D341Med (cell line): ENCODE results near the gene CUEDC1.
"Not testable (repeated sequence)": the region's sequence is repeated elsewhere in the genome, so short reads cannot be mapped to it uniquely, and the experiment has no call there.

Experiments
- DNase-seq: peaks from one replicate; pipeline ENCODE4 v3.0.0; 2012; ENCODE audit warnings: low spot score

Gene CUEDC1

GRCh38 chr17:57860414-57860999, 94.7 kb downstream of the CUEDC1 start:
- peak; percentile 52 for DNase-seq

DNA sequence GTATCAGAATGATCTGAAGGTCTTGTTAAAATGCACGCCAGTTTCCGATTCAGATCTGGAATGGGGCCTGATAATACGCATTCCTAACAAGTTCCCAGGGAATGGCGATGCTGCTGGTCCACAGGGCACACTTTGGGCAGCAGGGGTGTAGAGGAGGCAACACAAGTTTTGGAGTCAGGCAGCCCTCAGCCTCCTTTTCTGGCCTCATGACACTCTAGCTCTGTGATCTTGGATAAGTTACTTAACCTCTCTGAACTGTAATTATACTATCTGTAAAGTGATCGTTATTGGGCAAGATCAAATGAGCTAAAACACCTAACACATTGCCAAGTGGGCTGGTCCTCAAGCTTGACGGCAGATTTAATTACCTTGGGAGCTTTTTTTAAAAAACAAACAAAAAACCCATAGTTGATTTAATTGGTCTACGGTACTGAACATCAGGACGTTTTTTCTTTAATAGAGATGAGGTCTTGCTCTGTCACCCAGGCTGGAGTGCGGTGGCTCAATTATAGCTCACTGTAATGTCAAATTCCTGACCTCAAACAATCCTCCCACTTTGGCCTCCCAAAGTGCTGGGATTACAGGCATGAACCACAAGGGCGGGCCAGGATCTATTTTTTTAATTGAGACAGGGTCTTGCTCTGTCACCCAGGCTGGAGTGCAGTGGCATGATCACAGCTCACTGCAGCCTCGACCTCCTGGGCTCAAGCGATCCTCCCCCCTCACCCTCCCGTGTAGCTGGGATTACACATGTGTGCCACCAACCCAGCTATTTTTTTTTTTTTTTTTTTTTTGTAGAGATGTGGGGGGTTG, 95.4 kb downstream of the CUEDC1 start:
- no peak for DNase-seq

DNA sequence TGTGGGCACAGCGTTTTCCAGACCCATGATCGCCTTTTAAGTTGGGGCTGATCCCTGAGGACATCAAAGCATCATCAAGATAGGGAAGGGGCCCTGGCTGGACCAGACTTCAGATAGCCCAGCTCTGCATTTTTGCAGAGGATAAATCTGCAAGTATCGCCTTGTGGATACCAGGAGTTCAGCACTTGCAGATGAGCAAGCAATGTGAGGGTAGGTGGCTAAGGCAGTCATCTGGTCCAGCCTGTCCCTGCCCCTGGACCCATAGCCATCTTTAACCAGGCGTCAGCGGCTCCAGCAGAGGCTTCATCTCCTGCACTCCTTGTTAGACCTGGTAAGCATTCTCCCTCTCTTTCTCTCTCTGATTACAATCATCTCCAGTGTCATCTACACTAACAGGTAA, 96.4 kb downstream of the CUEDC1 start:
- DNase-seq = peak; percentile 28

DNA sequence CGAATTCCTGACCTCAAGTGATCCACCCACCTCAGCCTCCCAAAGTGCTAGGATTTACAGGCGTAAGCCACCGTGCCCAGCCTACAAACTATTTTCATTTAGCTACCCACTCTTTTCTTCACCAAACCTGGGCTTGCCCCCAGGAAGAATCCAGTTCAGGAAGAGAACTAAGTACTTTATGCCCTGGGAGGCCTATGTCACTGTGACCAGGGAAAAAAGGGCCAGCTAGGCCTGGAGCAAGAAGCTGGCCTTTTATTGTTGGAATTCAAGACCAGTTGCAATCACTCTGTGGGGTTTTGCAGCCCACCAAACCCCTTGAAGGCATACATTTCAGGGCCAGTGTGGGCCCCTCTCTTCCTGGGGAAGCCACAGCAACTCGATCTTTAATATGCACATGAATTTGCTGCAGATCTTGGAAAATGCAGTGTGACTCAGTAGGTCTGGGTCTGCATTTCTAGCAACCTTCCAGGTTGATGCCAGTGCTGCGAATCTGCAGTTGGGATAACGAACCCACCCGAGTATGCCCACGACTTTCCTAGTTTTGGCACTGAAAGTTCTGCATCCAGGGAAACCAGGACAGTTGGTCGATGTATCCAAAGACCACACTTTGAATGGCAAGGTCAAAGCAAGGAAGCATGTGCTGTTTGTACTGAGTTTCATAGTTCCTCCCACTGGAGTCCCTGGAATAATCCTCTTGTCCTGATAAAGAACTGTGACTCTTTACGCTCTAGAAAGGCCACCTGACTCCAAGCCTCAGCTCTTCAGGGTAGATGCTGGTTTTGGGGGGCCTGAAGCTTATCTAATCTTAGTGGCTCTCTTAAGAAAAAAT, 98.2 kb downstream of the CUEDC1 start:
- no peak for DNase-seq

DNA sequence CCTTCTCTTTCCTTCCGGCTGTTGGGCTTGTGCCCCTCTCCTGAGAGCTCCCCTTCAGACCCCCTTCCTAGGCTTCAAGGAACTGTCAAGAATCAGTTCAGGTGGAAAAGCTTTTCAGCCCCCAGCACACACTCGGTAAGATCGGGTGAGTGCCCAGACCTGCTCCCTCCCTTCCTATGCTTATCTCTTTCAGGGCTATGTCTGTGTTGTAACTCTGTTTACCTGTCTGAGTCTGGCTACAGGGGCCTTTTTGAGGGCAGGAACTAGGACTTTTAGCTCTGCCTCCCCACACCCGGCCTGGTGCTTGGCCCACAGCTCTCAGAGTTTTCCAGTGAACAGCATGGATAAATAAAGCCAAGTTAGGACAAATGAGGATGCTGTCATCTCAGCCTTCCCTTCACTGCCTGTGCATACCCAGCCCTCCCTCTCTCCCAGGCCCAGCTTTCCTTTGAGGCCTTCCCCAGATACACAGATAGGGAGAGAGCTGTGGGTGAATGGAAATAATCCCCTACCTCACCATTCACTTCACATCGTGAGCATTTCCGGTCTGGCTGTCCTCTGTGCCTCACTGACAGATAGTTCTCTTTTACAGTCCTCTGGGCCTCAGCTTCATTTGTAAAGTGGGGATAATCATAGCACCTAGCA, 99.7 kb downstream of the CUEDC1 start:
- no peak for DNase-seq

DNA sequence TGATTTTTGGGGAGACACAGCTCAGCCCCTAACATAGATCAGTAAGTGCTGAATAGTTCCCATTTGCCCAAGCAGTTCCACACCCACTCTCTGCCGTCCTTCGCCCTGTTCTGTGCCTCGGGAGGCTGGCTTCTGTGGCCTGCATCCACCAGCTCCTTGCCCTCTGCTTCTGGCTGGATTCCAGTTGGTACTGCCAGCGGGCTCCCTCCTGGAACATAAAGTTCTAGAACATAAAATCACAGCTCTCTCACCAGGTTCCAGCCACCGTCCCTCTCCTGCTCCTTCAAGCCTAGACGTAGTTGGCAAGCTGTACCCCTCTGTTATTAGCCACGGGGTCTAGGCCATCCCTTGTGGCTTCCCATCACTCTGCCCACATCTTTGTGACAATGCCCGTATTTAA, 101.5 kb downstream of the CUEDC1 start:
- no peak for DNase-seq

GRCh38 chr17:57852955-57853328, 102.3 kb downstream of the CUEDC1 start:
- no peak for DNase-seq

GRCh38 chr17:57852092-57852954, 102.9 kb downstream of the CUEDC1 start:
- DNase-seq = no peak

GRCh38 chr17:57849874-57850754, 105.1 kb downstream of the CUEDC1 start, which contains the start of gene MRPS23:
Gene MRPS23, minus strand, starts transcription at chr17:57850044. Its CDS starts 34 bp downstream, at chr17:57850010.
- peak; percentile 98 for DNase-seq

- no peak for DNase-seq
Observed at GRCh38 chr17:57849163-57849873, 105.9 kb downstream of the CUEDC1 start.

DNA sequence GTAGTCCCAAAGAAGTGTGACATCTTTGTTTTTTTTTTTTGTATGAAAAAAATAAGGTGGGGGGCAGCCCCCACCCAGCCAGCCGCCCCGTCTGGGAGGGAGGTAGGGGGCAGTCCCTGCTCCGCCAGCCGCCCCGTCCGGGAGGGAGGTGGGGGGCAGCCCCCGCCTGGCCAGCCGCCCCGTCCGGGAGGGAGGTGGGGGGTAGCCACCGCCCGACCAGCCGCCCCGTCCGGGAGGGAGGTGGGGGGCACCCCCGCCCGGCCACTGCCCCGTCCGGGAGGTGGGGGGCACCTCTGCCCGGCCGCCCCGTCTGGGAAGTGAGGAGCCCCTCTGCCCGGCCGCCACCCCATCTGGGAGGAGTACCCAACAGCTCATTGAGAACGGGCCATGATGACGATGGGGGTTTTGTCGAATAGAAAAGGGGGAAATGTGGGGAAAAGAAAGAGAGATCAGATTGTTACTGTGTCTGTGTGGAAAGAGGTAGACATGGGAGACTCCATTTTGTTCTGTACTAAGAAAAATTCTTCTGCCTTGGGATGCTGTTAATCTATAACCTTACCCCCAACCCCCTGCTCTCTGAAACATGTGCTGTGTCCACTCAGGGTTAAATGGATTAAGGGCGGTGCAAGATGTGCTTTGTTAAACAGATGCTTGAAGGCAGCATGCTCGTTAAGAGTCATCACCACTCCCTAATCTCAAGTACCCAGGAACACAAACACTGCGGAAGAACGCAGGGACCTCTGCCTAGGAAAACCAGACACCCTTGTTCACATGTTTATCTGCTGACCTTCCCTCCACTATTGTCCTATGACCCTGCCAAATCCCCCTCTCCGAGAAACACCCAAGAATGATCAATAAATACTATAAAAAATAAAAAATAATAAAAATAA, 108.9 kb downstream of the CUEDC1 start:
- not testable (repeated sequence) for DNase-seq

DNA sequence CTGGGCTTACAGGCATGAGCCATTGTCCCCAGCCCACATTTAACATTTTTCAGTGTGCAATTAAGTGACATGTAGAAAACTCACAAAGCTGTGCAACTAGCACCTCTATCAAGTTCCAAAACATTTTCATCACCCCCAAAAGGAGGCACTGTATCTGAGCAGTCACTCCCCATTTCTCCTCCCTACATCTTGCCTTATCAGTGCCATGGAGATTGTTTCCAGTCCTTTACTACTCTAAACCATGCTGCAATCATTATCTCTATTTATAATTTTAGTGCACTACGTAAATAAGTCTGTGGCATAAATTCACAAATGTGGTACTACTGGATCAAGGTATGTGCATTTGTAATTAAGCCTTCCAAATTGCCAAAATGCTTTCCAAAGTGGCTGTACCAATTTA, 112.9 kb downstream of the CUEDC1 start:
- no peak for DNase-seq

DNA sequence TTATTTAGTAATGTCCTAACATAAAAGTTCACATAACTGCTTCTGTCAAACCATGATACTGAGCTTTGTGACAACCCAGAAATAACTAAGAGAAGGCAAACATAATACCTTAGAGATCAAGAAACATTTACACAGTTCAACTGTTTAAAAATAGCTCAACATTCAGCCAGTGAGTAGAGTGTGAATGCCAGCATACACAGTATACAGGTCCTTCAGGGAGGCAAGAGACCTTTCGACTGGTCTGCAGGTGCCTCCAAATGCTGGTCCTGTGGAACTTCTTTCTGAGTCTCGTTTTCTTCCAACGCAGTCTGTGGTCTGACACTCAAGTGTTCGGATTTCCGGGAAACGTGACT, 115.7 kb downstream of the CUEDC1 start:
- no peak for DNase-seq

GRCh38 chr17:57838857-57839570, 116.2 kb downstream of the CUEDC1 start:
- DNase-seq = no peak

DNA sequence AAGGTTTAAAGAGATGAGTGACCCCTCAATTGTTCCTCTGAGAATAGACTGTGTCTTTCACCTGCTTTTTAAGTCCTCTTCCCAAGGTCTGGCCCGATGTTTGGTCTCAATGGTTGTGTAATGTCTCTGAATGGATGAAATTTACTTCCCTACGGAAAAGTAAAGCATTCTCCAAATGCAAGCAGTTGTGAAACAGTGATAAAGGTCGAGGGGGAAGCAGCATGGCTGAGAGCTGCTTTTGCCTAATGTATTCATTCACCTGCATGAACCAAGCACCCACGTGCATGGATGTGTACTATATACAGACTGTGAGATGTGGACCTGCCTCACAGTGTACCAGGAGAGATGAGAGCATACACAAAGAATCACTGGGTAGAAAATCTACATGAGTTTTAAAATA, 116.8 kb downstream of the CUEDC1 start:
- no peak for DNase-seq

GRCh38 chr17:57835333-57835900, 119.8 kb downstream of the CUEDC1 start:
- DNase-seq = no peak

GRCh38 chr17:57834146-57834741, 121.0 kb downstream of the CUEDC1 start:
- peak; percentile 65 for DNase-seq
